Uterus (tissue), 2 donors: Measurements from ENCODE around the gene KLRC4.

Experiments
- POLR2A ChIP-seq, 2 donors: fragments of 450-650 bp; IDR thresholded peaks; one replicate each; pipeline ENCODE4 v1.6.1; 2016; ENCODE audit warnings: antibody characterized with exemption in 2 of 2, mild to moderate bottlenecking in 1 of 2, moderate library complexity in 1 of 2
- TF ChIP-seq, protein P1 (sequence below), 4 experiments: fragments of 200-600 bp in 2 of 4; fragments of 450-650 bp in 2 of 4; sonication (generic) in 2 of 4; IDR thresholded peaks; one replicate each; pipeline ENCODE4 v1.5.1; 2016 to 2019; ENCODE audit warnings: antibody characterized with exemption in 4 of 4, mild to moderate bottlenecking in 2 of 4, moderate library complexity in 1 of 4

DNA sequence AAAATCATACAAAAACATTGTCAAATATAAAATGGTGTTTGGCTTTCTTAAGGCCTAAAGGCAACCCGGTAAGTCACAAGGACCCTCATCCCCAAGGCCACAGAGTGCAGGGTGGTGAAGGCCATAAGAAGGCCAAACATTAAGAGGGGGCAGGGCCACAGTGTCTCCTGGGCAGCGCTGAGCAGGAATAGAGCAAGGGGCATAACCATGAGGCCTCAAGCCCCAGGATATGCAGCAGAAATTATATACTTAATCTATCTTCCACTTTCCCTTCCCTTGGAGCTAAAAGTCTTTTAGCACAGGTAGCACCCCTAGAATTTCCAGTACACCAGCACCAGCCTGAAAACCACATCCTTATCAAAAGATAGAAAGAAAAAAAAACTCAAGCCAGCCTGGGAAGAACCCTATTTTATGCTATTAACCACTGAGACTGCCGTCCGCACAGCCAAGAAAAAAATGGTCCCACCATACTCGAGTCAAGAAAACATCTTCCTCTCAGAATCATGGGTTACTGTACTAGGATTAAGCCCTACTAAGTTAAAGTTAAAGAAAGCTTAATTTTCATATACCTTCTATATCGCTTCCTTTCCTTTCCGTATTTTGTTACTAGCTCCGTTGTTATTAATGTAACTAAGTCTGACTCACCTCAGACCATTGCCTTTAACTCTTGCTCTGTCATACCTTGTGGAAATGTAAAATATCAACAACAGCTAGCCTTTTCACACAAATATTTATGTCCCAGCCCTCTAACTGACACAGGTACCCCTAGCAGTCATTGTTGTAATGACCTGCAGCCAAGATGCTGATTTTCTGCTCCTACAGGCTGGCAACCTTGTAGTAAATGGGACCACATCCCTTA, 39.8 kb downstream of the KLRC4 start:
- TF ChIP-seq, protein P1, sequence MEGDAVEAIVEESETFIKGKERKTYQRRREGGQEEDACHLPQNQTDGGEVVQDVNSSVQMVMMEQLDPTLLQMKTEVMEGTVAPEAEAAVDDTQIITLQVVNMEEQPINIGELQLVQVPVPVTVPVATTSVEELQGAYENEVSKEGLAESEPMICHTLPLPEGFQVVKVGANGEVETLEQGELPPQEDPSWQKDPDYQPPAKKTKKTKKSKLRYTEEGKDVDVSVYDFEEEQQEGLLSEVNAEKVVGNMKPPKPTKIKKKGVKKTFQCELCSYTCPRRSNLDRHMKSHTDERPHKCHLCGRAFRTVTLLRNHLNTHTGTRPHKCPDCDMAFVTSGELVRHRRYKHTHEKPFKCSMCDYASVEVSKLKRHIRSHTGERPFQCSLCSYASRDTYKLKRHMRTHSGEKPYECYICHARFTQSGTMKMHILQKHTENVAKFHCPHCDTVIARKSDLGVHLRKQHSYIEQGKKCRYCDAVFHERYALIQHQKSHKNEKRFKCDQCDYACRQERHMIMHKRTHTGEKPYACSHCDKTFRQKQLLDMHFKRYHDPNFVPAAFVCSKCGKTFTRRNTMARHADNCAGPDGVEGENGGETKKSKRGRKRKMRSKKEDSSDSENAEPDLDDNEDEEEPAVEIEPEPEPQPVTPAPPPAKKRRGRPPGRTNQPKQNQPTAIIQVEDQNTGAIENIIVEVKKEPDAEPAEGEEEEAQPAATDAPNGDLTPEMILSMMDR (IDR thresholded peaks at IDR 0.05), result no peak
- TF ChIP-seq POLR2A (IDR thresholded peaks at IDR 0.05), result no peak
